ENCODE data around the gene SLF2. TPM values are rescaled to one million over a fixed set of nuclear protein-coding genes. Genes with fewer than 3 reads are reported as not detected.

SLF2 gene
- total and polyA plus RNA-seq, 2 of the 8 experiments (the other 6 are each of a cell fraction or from before 2014, with no cell fraction given): 5.5 to 20.9 TPM

DNA sequence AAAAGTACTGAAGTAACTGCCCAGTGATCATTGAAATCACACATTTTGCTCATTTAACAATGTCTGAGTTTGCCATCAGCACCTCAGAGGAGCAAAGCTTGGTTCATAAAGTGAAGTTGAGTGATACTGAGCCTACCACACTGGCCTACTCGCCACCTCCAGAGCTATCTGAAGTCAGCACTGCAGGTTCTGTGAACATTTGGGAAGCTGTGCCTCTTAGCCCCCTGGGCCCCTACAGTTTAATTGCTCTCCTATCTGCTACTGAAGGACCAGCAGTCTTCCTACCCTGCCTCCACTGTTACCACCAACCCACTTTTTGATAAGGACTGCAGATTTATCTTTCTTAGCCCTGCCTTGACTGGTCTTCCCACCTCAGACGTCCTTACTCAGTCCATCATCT, 54.6 kb downstream of the SLF2 start (continued):
- no peak for TF ChIP-seq EZH2 (IDR thresholded peaks at IDR 0.05; ENCODE audit: low read depth, low read length, severe bottlenecking)
- no peak for TF ChIP-seq EP300 (IDR thresholded peaks at IDR 0.05; ENCODE audit: borderline replicate concordance in 1 of 2, low read depth in 2 of 2, low read length in 2 of 2)
